ENCODE results near the gene OPHN1. TPM values are rescaled to one million over a fixed set of nuclear protein-coding genes. Genes with fewer than 3 reads are reported as not detected.

The OPHN1 gene
- total and polyA plus RNA-seq, 2 experiments from 2014 or later: 4.5 to 5.6 TPM

- H3K4me1 ChIP-seq (ENCODE audit: insufficient read depth): no peaks in the 10 kb centered on the region
- peaks cover 3% of the 10 kb centered on the region for H3K79me2 ChIP-seq
- H3K36me3 ChIP-seq (replicated peaks; ENCODE audit: insufficient read depth, low read depth): no peaks in the 10 kb centered on the region
- peak; percentile 18 for DNase-seq (ENCODE audit: low spot score)
- H3K27ac ChIP-seq: peak overlapping the region; percentile 98
- peak overlapping the region; percentile 47 for H3K4me3 ChIP-seq
- H3K9me2 ChIP-seq (replicated peaks; ENCODE audit: insufficient read depth): no peaks in the 10 kb centered on the region
- H3K4me2 ChIP-seq: peak overlapping the region; percentile 81
- 49% methylated on average over 12 of the region's 12 CpGs for WGBS (ENCODE audit: low lambda C conversion rate, missing lambda C conversion rate)
- H4K20me1 ChIP-seq (ENCODE audit: insufficient read depth, poor library complexity, severe bottlenecking): no peaks in the 10 kb centered on the region
- peak overlapping the region; percentile 95 for H2AFZ ChIP-seq
- H3K27me3 ChIP-seq: no peaks in the 10 kb centered on the region
- H3K9me3 ChIP-seq (ENCODE audit: low read depth): no peaks in the 10 kb centered on the region
- no peak for TF ChIP-seq EZH2phosphoT487 (IDR thresholded peaks at IDR 0.05; ENCODE audit: low read depth, severe bottlenecking, unreplicated experiment)
- no peak for TF ChIP-seq CTCF (IDR thresholded peaks at IDR 0.05; ENCODE audit: poor library complexity)
- TF ChIP-seq EZH2 (IDR thresholded peaks at IDR 0.05; ENCODE audit: borderline replicate concordance): no peak
These were observed 647 bp downstream of the OPHN1 start for GRCh38 chrX:68432648-68433047.

GRCh38 chrX:68431836-68432235 is 1.5 kb downstream of the OPHN1 start:
- no peaks in the 10 kb centered on the region for H3K36me3 ChIP-seq (replicated peaks; ENCODE audit: insufficient read depth, low read depth)
- TF ChIP-seq EZH2 (IDR thresholded peaks at IDR 0.05; ENCODE audit: borderline replicate concordance): no peak
- TF ChIP-seq EZH2phosphoT487 (IDR thresholded peaks at IDR 0.05; ENCODE audit: low read depth, severe bottlenecking, unreplicated experiment): no peak
- TF ChIP-seq CTCF (IDR thresholded peaks at IDR 0.05; ENCODE audit: poor library complexity): no peak
- no peak for DNase-seq (ENCODE audit: low spot score)
- H2AFZ ChIP-seq: no peak overlapping the region
- peak overlapping the region; percentile 98 for H3K27ac ChIP-seq
- H3K9me3 ChIP-seq (ENCODE audit: low read depth): no peaks in the 10 kb centered on the region
- H3K79me2 ChIP-seq: peaks cover 3% of the 10 kb centered on the region
- no peaks in the 10 kb centered on the region for H3K4me1 ChIP-seq (ENCODE audit: insufficient read depth)
- no peak overlapping the region for H3K4me3 ChIP-seq
- WGBS (ENCODE audit: low lambda C conversion rate, missing lambda C conversion rate): 51% methylated on average over 2 of the region's 2 CpGs
- H3K4me2 ChIP-seq: peak overlapping the region; percentile 81
- no peaks in the 10 kb centered on the region for H3K27me3 ChIP-seq
- no peaks in the 10 kb centered on the region for H4K20me1 ChIP-seq (ENCODE audit: insufficient read depth, poor library complexity, severe bottlenecking)
- no peaks in the 10 kb centered on the region for H3K9me2 ChIP-seq (replicated peaks; ENCODE audit: insufficient read depth)

- no peak for DNase-seq (ENCODE audit: low spot score)
- Histone ChIP-seq H3K9me2 (replicated peaks; ENCODE audit: insufficient read depth) (no peaks in the 10 kb centered on the region), H3K4me3 (no peak overlapping the region), H3K4me1 (ENCODE audit: insufficient read depth) (no peaks in the 10 kb centered on the region), H3K27ac (no peak overlapping the region), H3K4me2 (no peak overlapping the region), H2AFZ (no peak overlapping the region), H3K9me3 (ENCODE audit: low read depth) (no peaks in the 10 kb centered on the region), H3K79me2 (peaks cover 3% of the 10 kb centered on the region), H3K36me3 (replicated peaks; ENCODE audit: insufficient read depth, low read depth) (no peaks in the 10 kb centered on the region), H3K27me3 (no peaks in the 10 kb centered on the region), H4K20me1 (ENCODE audit: insufficient read depth, poor library complexity, severe bottlenecking) (no peaks in the 10 kb centered on the region)
- no peak for TF ChIP-seq EZH2 (IDR thresholded peaks at IDR 0.05; ENCODE audit: borderline replicate concordance)
- WGBS (ENCODE audit: low lambda C conversion rate, missing lambda C conversion rate): 86% methylated on average over 10 of the region's 10 CpGs
These were observed 4.1 kb downstream of the OPHN1 start for GRCh38 chrX:68429216-68429615.

- TF ChIP-seq EZH2 (IDR thresholded peaks at IDR 0.05; ENCODE audit: borderline replicate concordance): no peak
- TF ChIP-seq CTCF (IDR thresholded peaks at IDR 0.05; ENCODE audit: poor library complexity): no peak
- TF ChIP-seq EZH2phosphoT487 (IDR thresholded peaks at IDR 0.05; ENCODE audit: low read depth, severe bottlenecking, unreplicated experiment): no peak
- Histone ChIP-seq H2AFZ (no peak overlapping the region), H3K27ac (no peak overlapping the region), H3K4me2 (no peak overlapping the region), H3K27me3 (no peaks in the 10 kb centered on the region), H3K9me2 (replicated peaks; ENCODE audit: insufficient read depth) (no peaks in the 10 kb centered on the region), H3K79me2 (peaks cover 3% of the 10 kb centered on the region), H3K9me3 (ENCODE audit: low read depth) (no peaks in the 10 kb centered on the region), H3K36me3 (replicated peaks; ENCODE audit: insufficient read depth, low read depth) (no peaks in the 10 kb centered on the region), H3K4me1 (ENCODE audit: insufficient read depth) (no peaks in the 10 kb centered on the region), H4K20me1 (ENCODE audit: insufficient read depth, poor library complexity, severe bottlenecking) (no peaks in the 10 kb centered on the region), H3K4me3 (no peak overlapping the region)
- WGBS (ENCODE audit: low lambda C conversion rate, missing lambda C conversion rate): 76% methylated on average over 3 of the region's 3 CpGs
- DNase-seq (ENCODE audit: low spot score): no peak
These were observed 4.9 kb downstream of the OPHN1 start for GRCh38 chrX:68428431-68428830.

Data from hepatocyte (in vitro differentiated cells).